GM21515 (cell line): Measurements from ENCODE around the gene CADM4.

ENCODE experiments used
- ATAC-seq: cut with Tn5 transposase; IDR thresholded peaks from one replicate; pipeline ENCODE4 v1.9.1; 2021; ENCODE audit not compliant: unreplicated experiment

The CADM4 gene

GRCh38 chr19:43634872-43635560, 4.6 kb downstream of the CADM4 start:
- no peak for ATAC-seq

GRCh38 chr19:43634506-43634871, 5.2 kb downstream of the CADM4 start:
- ATAC-seq: no peak

DNA sequence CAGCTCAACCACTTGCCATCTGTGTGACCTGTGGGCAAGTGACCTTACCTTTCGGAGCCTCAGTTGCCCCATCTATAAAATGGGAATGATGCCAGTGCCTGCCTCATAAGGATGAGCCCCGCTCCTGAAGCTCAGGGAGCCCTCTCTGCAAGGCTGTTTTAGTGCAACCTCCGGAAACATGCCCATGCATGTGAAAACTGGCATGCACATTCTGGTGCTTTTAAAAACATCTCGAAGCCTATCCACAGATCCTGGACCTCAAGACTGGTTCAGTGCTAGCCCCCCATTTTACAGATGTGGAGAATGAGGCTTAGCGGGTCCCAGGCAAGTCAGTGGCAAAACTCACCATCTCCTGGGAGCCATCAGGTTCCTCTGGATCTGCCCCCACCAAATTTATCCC, 5.6 kb downstream of the CADM4 start:
- ATAC-seq: no peak

- no peak for ATAC-seq
Measured at GRCh38 chr19:43633520-43633919, 6.1 kb downstream of the CADM4 start.

DNA sequence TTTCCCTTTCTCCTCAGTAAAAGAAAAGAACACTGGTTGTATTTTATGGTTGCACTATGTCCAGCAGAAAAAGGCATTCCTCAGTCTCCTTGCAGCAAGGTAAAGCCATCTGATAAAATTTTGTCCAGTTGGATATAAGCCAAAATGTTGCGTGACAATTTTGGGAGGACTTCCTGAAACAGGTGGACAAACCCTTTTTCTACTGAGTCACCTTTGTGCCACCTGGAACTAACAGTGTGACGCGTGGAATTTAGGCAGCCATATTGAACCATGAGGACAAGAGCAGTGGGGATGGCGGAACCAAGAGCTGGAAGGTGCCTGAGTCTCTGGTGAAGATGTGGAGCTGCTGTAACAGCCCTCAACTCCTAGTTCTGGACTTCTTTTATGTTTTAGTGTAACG, 8.2 kb downstream of the CADM4 start:
- ATAC-seq: no peak

DNA sequence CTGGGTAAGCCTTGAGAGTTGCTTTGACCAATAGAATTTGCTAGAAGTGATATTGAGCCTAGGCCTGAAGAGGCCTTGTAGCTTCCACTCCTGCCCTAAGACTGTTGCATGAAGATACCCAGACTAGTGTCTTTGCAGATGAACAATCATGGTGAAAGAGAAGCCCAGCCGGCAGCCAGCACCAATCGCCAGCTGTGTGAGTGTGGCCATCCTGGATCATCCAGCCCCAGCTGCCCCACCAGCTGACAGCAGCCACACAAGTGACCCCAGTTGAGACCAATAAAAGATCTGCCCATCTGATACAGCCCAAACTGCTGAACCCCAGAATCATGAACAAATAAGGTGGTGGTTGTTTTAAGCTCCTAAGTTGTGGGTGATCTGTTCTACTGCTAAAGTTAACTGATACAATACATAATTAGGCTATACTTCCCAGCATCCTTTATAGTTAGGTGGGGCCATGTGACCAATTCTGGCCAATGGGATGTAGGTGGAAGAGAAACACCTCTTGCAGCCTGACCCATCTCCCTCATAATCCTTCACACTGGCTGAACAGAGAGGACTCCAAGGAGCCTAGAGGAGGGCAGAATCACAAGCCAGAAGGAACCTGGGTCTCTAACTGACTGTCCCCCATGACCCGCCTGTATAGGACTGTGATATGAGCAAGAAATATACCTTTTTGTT, 10.9 kb downstream of the CADM4 start:
- no peak for ATAC-seq

DNA sequence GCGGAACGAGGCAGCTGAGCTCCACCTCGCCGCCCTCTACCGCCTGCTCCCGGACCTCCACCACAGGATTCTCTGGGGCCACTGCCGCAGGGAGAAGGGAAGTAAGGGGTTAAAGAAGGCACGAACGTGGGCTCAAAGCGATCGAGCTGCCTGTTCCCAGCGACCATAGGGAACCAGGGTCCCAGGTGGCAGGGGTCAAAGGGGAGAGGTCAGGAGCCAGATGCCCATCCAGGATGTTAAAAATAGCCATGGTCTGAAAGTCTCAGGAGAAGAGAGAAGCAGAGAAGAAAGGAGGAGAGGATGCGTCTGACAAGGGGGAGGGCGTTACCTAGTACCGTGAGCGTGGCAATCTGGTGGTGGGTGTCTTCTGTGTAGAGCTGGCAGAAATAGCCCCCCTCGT, 12.8 kb downstream of the CADM4 start:
- ATAC-seq: no peak

- no peak for ATAC-seq
Measured at GRCh38 chr19:43625918-43626579, 13.6 kb downstream of the CADM4 start.

- ATAC-seq: no peak
Measured at GRCh38 chr19:43624933-43625332, 14.7 kb downstream of the CADM4 start.

DNA sequence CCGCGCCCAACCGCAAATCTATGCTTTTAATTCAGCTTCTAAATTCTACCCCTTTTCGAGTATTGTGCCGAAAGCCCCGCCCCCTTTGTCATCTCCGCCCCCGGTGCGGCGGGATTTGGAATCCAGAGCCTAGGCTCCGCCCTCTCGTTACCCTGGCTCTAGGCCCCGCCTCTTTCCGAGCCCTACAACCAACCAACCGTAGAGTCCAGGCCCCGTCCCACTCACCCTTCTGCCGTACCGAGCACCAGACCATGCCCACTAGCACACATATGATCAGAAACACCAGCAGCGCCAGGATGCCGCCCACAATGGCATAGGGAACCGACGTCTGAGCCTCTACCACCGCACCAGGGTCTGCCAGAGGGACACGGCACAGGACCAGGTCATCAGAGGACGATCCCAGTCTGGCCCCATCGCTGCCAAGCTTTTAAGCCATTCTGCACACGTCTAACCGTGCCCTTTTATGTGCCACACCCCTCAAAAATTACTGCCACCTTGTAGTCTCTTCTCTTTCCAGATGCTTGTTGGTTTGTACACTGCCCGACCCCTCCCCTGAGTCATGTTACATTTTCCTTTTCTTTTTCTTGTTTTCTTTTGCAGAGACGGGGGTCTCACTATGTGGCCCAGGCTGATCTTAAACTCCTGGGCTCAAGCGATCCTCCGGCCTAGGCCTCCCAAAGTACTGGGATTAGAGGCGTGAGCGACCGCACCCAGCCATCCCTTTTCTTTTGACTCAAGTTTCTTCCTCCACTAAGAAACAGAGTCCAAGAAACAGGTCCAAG, 15.6 kb downstream of the CADM4 start:
- ATAC-seq: no peak

GRCh38 chr19:43622956-43623355, 16.7 kb downstream of the CADM4 start:
- no peak for ATAC-seq

DNA sequence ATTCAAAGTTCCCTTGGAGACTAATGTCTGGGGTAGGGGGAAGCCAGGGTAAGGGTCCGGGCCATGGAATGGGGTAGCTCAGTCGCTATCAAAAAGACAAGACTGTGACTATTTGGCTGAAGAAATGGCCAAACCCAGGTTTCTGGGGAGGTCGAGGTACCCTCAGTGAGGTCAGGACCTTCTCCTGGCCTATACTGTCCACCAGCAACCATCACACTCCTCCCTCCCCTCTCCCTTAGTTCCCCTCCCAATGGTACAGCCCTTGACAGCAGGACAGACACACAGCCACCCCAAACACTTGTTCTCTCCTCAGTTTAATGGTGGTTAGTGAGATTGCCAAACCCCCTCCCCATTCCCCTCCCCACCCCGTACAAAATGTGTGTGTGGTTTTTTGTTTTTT, 17.6 kb downstream of the CADM4 start:
- no peak for ATAC-seq

DNA sequence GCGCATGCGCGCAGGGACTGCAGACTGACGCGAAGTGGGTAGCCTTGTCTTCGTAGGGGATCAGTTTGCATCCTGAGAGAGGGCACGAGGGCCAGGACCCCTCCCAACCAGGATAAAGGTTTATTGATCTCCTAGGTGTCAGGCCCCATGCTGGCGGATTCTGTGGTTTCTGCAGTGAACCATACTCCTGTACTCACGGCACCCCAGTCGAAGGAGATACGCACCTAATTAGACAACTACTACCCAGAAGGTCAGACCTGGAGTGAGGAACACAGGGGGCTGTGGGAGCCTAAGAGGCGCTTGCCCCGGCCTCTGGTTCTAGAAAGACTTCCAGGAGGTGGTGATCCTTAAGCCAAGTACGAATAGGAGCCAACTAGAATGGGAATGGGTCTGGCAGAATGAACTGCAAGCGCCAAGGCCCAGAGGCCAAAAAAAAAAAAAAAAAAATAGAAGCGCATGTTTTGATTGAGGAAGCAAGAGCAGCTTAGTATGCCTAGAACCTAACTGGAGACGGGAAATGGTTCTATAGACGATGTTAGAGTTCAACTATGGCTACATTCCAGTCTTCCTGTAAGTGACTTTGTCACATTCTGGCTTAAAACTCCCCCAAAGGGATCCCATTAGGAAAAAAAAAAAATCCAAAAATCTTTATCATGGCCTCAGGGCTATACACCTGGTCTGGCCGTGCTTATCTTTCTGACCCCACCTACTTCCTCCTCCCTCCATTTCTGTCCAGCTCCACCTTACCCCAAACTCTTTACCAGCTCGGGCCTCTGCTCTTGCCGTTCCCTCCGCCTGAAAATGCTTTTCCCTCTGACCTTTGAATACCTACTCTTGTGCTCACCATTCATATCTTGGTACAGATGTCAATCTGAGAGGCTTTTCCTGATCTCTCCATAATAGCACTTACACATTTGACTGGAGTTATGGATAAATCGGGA, 19.3 kb downstream of the CADM4 start:
- ATAC-seq: no peak

DNA sequence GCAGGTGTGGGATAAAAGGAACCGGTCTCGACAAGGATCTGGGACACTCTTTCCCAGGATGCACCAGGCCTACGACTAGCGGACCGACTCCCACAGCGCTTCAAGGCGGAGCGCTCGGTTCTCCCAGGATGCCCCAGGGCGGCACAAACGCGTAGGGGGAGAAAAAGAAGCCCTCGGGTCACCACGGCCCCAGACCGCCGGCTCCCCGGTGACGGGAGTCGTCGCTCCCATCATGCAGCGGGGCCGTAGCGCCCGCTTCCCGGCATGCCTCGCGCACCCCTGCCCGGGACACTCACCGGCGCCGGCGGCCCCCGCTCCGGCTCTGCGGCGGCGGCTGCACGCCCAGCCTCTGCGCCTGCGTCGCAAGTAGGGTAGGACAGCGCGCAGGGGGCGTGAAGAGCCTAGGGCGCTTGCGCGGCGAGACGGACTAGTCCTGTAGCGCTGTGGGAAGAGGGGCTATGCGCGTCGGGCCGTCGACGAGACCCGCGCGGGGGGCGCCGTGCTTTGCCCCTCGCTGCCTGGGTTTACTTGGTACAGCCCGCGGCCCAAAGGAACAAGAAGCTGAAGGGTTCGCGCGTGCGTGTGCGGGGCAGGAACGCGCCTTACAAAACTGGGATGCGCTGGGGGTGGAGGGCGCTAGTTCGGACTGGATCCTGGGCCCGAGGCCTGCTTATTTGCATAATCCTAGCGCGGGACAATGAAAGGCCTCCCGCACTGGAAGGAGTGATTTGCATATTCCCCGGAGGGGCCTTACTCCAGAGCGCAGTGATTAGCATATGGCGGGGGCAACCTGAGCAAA, 20.2 kb downstream of the CADM4 start, which contains the start of gene ZNF428:
ZNF428 (minus strand) TSS at position 368 of the 799 bp plus-strand sequence. CDS start 5,325 bp downstream, outside the sequence.
- peak; percentile 80 for ATAC-seq

- ATAC-seq: peak; percentile 27
Measured at GRCh38 chr19:43618921-43619261, 20.8 kb downstream of the CADM4 start.

- no peak for ATAC-seq
Measured at GRCh38 chr19:43616954-43617353, 22.7 kb downstream of the CADM4 start.

- ATAC-seq: no peak
Measured at GRCh38 chr19:43616306-43616705, 23.3 kb downstream of the CADM4 start.

DNA sequence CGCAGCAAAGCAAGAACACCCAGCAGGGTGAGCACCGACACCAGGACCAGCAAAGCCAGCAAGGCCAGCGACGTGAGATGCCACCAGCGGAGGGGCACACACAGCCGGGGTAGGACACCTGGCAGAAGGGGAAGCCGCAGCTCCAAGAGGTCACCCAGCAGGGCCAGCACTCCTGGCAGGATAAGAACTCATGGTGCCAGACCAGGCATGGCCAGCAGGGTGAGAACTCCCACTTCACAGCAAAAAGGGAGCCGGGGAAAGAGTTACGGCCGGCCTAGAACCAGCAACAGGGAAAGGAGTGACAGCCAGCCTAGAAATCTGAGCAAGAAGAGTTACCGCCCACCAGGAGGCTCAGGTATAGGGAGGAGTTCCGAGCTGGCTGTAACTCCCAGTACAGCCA, 27.3 kb downstream of the CADM4 start:
- ATAC-seq: no peak

DNA sequence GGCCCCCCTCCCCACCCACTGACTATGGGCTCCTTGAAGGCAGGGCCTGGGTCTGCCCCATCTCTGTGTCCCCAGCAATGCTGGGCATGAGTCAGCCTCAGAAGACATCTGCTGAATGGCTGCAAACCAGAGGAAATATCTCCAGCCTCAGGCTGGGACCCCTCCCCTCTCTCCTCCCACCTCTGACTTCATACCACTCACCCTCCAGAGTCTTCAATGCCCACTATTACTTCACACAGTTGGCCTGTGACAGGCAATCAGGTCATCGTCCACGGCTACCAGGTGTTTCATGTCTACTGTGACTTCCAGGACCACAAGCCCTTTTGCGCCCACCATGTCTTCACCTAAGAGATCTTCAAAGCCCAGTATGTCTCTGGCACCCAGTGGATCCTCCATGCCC, 27.9 kb downstream of the CADM4 start, which contains the start of gene SRRM5:
SRRM5 (plus strand) TSS at position 301 of the 400 bp plus-strand sequence; CDS start at position 335, 34 bp downstream.
- no peak for ATAC-seq
